GM12801 (cell line): Measurements from ENCODE around the gene SLC38A4.

ENCODE experiments used
- CTCF ChIP-seq: IDR thresholded peaks from one replicate; pipeline ENCODE4 v1.5.1; 2011; ENCODE audit warnings: control low read depth; ENCODE audit not compliant: insufficient read length; ENCODE audit errors: extremely low read depth

SLC38A4 gene

DNA sequence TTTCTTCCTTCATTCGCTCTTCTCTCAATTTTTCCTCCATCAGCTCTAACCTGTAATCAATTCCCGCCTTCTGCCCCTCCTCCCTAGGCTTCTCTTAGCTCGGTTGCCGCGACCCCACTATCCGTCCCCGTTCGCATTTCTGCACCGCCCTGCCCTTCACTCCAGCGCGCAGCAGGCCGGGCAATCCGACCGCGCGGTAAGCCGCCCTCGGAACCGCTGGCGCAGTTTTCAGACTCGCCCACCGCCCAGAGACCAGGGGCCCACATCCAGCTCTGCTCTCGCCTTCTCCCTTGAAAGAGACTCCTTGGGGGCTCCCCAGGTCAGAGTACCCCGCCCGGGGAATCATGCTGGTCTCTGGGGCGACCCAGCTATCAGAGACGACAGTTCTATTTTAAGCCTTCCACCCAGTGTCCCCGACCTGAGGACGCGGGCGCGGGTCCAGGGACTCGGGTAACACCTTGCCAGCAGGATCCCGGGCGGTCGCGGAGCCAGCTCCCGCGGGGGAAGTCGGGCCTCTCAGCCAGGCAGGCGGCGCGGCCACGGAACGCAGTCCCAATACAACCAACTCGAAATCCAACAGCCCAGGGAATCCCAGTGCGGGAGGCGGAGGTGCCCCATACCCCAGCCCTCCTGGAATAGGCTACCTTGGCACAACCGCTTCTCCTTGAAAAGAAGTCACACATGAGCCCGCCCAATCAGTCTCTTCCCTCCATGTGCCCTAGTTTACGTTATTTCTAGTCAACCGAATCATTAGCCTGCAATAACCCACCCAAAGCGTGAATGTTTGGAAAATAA lies 5.7 kb upstream of the SLC38A4 start:
- TF ChIP-seq CTCF = no peak

DNA sequence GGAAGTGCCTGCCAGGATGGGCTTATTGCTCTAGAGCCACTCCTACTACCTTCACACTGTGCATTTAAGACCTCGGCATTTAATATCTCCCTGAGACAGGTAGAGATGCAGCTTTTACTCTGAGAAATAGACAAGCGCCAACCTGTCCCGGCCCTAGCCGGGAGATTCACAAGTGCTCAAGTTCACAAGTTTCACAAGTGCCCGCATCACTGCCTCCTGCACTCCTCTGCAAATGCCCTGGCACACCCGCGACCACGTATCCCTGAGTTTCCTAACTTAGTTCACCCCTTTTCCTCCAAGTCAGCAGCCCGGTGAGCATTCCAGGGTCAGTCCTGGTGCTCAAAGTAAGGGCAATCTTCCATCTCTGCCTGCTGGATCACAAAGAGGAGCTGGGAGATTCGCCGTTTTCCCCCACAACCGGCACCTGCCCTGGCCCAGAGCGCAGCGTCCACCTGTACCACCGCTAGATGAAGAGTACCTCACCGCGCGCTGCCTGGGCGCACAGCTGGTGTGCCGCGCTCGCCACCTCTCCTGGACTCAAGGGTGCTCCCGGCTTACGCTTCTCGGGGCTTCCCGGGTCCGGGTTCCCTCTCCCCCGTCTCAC lies 5.0 kb upstream of the SLC38A4 start:
- no peak for TF ChIP-seq CTCF

- no peak for TF ChIP-seq CTCF
These were observed 1.1 kb downstream of the SLC38A4 start for GRCh38 chr12:46824709-46825108.

GRCh38 chr12:46818642-46819041 lies 7.2 kb downstream of the SLC38A4 start:
- no peak for TF ChIP-seq CTCF

DNA sequence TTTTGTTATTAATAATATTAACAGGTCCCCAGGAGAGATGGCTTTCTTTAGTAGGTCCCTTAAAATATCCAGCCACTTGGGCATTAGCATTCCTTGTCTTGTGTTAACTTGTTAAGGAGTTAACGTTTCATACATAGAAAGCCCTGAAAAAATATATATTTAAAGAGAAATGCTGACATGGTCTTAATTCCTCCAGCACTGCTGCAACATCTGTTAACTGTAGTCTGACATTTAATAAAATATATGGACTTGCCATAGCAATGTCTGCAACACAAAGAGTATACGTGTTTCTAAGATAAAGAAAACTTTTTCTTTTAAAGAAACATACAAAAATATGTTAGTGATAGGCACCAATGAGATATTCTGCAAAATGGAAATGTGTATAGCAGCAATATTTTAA lies 10.0 kb downstream of the SLC38A4 start:
- TF ChIP-seq CTCF = no peak

DNA sequence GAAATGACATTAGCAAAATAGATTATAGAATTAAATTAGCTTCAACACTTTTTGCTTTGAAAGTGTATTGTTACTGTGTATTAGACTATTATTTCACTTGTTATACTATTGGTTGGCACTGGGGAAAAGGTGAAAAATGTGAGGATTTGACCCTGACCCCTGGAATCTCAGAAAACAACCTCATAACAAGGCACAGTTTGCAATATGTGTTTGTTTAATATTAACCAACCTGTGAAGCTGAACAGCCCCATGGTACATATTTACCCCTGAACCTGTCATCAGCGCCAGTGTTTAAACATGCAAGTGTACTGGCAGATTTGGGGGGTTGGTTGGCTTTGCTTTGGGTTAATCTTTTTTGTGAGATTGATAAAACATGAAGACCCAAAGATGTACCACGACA lies 11.7 kb downstream of the SLC38A4 start:
- TF ChIP-seq CTCF = no peak

GRCh38 chr12:46811185-46811584 lies 14.6 kb downstream of the SLC38A4 start:
- no peak for TF ChIP-seq CTCF
